ENCODE data around the gene APEX1. TPM values are rescaled to one million over a fixed set of nuclear protein-coding genes. Genes with fewer than 3 reads are reported as not detected.

The APEX1 gene
- total RNA-seq, 1 experiment from 2014 or later = 110 TPM

Other genes starting within 250 kb of the APEX1 start
- gene OR11H6, start 231.5 kb upstream of the APEX1 start, total RNA-seq (2014; rRNA removed; shearing (Covaris generic)) = not detected in 2 replicates
- gene OR11H7, start 226.2 kb upstream of the APEX1 start, total RNA-seq (2014; rRNA removed; shearing (Covaris generic)) = not detected in 2 replicates
- not detected in 2 replicates for gene OR11H4, start 215.9 kb upstream of the APEX1 start, total RNA-seq (2014; rRNA removed; shearing (Covaris generic))
- 24.6 and 31.2 TPM in 2 replicates for gene TTC5, start 149.3 kb upstream of the APEX1 start, total RNA-seq (2014; rRNA removed; shearing (Covaris generic))
- 78.1 and 83.5 TPM in 2 replicates for gene CCNB1IP1, start 121.9 kb upstream of the APEX1 start, total RNA-seq (2014; rRNA removed; shearing (Covaris generic))
- gene PARP2, start 111.6 kb upstream of the APEX1 start, total RNA-seq (2014; rRNA removed; shearing (Covaris generic)) = 70.3 and 71.1 TPM in 2 replicates
- 12.6 and 13.0 TPM in 2 replicates for gene TEP1, start 41.7 kb upstream of the APEX1 start, total RNA-seq (2014; rRNA removed; shearing (Covaris generic))
- not detected in 2 replicates for gene KLHL33, start 19.1 kb upstream of the APEX1 start, total RNA-seq (2014; rRNA removed; shearing (Covaris generic))
- gene OSGEP, start 414 bp upstream of the APEX1 start, total RNA-seq (2014; rRNA removed; shearing (Covaris generic)) = 79.5 and 87.9 TPM in 2 replicates
- 19.7 and 21.0 TPM in 2 replicates for gene PIP4P1, start 6.2 kb downstream of the APEX1 start, total RNA-seq (2014; rRNA removed; shearing (Covaris generic))
- gene PNP, start 14.2 kb downstream of the APEX1 start, total RNA-seq (2014; rRNA removed; shearing (Covaris generic)) = 184 TPM in 2 replicates
- not detected in 2 replicates for gene RNASE10, start 50.3 kb downstream of the APEX1 start, total RNA-seq (2014; rRNA removed; shearing (Covaris generic))
- not detected in 2 replicates for gene RNASE9, start 105.8 kb downstream of the APEX1 start, total RNA-seq (2014; rRNA removed; shearing (Covaris generic))
- 0.17 TPM in 1 of 2 replicates, not detected in the other for gene RNASE11, start 132.8 kb downstream of the APEX1 start, total RNA-seq (2014; rRNA removed; shearing (Covaris generic))
- gene RNASE12, start 136.2 kb downstream of the APEX1 start, total RNA-seq (2014; rRNA removed; shearing (Covaris generic)) = not detected in 2 replicates
- not detected in 2 replicates for gene OR6S1, start 186.5 kb downstream of the APEX1 start, total RNA-seq (2014; rRNA removed; shearing (Covaris generic))
- gene RNASE4, start 229.3 kb downstream of the APEX1 start, total RNA-seq (2014; rRNA removed; shearing (Covaris generic)) = 2.4 and 5.2 TPM in 2 replicates
- 1.3 and 2.4 TPM in 2 replicates for gene ANG, start 233.5 kb downstream of the APEX1 start, total RNA-seq (2014; rRNA removed; shearing (Covaris generic))